ENCODE results near the gene MYH6.

DNA sequence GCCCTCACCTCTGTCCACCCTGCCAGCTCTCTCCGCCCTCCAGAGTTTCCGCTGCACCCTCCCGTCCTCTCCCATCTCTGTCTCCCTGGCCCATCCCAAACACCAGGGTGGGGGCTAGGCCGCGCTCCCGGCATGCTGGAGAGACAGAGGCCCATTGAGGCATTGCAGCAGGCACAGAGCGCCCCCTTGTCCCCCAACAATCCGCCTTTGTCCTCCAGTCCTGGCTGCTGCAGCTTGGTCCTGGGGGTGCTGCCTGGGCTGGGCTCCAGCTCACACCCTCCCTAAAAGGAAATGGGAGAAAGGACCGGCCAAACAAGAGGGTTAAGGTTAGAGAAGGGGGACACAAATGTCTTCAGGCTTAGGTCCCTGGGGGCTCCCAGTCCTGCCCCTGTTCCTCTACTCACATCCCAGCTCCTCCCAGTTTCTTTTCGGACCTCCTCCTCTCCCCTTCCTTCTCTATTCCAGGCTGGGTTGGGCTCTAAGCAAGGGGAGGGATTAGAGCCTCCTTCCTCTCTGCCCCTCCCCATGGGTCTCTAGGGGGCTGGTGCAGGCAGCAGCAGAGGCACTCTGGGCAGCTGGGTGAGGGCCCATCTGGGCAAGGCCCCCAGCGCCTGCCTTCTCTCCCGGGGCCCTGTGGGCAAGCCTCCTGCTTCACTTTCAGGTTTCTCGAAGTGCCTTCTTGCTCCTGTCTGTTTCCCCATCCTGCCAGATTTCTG is 31.4 kb downstream of the MYH6 start, which contains the start of gene CMTM5:
- TF ChIP-seq, protein P1, sequence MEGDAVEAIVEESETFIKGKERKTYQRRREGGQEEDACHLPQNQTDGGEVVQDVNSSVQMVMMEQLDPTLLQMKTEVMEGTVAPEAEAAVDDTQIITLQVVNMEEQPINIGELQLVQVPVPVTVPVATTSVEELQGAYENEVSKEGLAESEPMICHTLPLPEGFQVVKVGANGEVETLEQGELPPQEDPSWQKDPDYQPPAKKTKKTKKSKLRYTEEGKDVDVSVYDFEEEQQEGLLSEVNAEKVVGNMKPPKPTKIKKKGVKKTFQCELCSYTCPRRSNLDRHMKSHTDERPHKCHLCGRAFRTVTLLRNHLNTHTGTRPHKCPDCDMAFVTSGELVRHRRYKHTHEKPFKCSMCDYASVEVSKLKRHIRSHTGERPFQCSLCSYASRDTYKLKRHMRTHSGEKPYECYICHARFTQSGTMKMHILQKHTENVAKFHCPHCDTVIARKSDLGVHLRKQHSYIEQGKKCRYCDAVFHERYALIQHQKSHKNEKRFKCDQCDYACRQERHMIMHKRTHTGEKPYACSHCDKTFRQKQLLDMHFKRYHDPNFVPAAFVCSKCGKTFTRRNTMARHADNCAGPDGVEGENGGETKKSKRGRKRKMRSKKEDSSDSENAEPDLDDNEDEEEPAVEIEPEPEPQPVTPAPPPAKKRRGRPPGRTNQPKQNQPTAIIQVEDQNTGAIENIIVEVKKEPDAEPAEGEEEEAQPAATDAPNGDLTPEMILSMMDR (IDR thresholded peaks at IDR 0.05), result no peak
- no peak for TF ChIP-seq POLR2A (IDR thresholded peaks at IDR 0.05)

Data from esophagus squamous epithelium (tissue), 4 donors.